HG02981 (cell line): ENCODE results near the gene EVI2B.
A peak's percentile ranks its signal among the peaks of the same experiment; 100 is the strongest.
"Not testable (repeated sequence)": the region's sequence is repeated elsewhere in the genome, so short reads cannot be mapped to it uniquely, and the experiment has no call there.

Experiments
- ATAC-seq: cut with Tn5 transposase; IDR thresholded peaks from one replicate; pipeline ENCODE4 v1.9.1; 2021; ENCODE audit warnings: mild to moderate bottlenecking, moderate library complexity; ENCODE audit not compliant: unreplicated experiment

Gene EVI2B, protein sequence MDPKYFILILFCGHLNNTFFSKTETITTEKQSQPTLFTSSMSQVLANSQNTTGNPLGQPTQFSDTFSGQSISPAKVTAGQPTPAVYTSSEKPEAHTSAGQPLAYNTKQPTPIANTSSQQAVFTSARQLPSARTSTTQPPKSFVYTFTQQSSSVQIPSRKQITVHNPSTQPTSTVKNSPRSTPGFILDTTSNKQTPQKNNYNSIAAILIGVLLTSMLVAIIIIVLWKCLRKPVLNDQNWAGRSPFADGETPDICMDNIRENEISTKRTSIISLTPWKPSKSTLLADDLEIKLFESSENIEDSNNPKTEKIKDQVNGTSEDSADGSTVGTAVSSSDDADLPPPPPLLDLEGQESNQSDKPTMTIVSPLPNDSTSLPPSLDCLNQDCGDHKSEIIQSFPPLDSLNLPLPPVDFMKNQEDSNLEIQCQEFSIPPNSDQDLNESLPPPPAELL

DNA sequence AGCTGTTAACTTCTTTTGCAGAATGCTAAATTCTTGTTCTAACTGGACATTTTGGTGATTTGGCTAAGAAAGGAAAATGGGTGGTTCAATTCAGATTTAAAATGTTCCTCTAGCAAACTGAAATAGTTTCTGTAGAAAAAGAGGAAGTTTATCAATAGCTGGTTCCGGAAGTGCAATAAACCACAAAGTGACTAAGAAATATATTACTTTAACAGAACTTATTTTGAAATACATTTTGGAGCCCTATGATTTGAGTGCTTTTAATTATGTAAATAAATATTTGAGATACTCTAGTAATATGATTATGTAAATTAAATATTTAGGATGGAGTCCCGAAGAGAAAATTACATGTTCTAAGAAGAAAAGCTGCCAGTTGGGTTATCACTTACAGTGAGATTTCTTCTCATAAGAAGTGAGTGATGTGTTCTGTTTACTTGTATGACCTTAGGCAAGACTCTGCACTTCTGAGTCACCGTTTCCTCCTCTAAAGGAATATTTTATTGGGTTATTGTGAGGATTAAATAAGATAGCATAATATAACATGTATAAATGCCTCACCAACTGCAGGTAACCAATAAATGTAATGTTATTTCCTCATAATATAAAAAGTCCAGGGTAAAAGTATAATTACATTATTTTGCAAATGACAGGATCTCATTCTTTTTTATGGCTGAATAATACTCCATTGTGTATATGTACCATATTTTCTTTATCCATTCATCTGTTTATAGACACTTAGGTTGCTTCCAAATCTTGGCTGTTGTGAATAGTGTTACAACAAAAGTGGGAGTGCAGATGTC is at the start of gene EVI2B:
Gene EVI2B (minus strand): TSS at position 73 of the 800 bp plus-strand sequence. CDS start 8,445 bp downstream, outside the sequence.
- no peak for ATAC-seq

DNA sequence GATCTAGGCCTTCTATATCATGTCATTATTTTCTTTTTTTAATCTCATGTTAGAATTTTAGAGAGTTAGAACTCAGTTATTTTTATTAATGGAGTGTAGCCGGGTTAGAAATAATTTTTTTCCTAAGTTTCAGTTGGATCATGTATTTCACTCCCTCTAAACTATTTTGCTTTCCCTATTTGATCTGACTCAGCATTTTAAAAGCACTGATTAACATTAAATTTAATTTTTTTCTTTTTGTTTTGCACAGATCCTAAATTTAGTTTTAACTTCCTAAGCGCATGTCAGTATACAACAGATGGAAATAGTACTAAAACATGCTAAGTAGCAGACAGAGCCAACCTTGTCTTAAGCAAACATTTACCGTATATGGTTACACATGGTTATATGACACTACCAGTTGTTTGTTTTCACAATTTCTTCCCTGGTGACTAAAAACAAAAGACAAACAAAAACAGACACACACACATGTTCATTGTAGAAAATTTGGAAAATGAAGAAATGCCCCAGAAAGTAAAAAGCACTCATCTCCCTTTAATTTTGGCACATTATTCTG is 44.1 kb upstream of the EVI2B start:
- ATAC-seq: no peak

- ATAC-seq: no peak
Observed at GRCh38 chr17:31357091-31357490, 43.2 kb upstream of the EVI2B start.

- no peak for ATAC-seq
Observed at GRCh38 chr17:31355935-31356334, 42.1 kb upstream of the EVI2B start.

- ATAC-seq: no peak
Observed at GRCh38 chr17:31349454-31349853, 35.6 kb upstream of the EVI2B start.

- ATAC-seq: not testable (repeated sequence)
Observed at GRCh38 chr17:31345191-31345747, 31.4 kb upstream of the EVI2B start.

DNA sequence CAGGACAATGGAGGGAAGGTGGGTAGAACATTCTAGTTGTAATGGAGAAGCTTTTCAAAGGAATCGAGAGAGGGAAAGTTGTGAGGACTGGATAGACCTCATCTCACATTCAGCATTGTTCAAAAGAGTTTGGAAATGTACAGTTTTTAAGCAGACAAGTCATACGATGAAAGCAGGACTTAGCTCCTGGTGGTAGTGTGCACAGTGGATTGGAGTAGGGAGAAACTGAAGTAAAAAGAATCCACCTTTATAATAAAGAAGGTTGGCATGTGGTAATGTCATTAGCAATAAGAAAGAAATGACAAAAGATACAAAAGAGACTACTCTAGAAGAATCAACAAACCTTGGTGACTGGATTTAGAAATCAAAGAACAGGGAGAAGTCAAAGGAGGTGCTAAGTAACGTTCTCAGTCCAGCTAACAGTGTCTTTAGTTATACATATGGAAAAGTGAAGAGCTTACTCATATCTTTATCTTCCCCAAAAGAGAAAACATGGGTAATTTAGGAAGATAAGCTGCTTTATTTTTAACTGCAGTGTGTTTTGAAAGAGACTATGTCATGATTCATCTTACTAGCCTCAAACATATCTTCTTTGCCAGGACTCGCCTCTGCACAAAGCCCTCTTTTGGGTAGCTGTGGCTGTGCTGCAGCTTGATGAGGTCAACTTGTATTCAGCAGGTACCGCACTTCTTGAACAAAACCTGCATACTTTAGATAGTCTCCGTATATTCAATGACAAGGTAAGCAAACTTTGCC is 26.2 kb upstream of the EVI2B start:
- ATAC-seq: no peak

DNA sequence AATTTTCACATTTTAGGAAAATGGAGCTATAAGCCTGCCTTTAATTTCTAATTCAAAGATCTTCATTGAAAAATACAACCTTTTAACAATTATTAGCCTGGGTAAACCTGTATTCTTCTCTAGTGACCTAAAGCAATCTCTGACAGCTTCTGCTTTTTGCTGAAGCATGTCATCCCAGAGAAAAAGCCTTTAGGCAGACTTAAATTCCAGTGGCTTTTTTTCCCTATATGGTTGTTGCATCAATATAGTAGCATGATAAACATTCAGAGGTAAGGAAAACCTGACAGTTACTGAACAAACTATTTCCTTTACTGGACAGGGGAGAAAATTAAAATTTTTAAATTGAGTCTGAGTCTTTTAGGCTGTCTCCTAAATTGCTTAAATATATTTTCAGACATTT is 15.4 kb upstream of the EVI2B start:
- no peak for ATAC-seq

- ATAC-seq: no peak
Observed at GRCh38 chr17:31328160-31328535, 14.3 kb upstream of the EVI2B start.

DNA sequence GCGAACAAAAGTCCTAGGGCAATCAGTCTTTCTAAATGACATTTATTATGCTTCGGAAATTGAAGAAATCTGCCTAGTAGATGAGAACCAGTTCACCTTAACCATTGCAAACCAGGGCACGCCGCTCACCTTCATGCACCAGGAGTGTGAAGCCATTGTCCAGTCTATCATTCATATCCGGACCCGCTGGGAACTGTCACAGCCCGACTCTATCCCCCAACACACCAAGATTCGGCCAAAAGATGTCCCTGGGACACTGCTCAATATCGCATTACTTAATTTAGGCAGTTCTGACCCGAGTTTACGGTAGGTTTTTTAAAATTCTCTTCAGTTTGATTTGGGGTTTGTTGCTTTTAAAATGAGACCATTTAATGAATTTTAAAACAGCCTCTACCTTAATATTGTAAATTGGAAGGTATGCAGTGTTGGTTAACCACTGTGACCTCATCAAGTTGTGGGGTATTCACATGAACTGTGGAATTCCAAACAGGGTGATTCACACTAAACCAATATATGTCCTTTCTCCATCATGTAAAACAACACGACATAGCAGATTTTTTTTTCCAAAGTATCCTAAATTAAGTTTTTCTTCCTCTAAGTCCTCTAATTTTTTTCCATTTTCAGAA is 13.8 kb upstream of the EVI2B start:
- ATAC-seq: no peak

GRCh38 chr17:31323551-31323950 is 9.7 kb upstream of the EVI2B start:
- no peak for ATAC-seq

DNA sequence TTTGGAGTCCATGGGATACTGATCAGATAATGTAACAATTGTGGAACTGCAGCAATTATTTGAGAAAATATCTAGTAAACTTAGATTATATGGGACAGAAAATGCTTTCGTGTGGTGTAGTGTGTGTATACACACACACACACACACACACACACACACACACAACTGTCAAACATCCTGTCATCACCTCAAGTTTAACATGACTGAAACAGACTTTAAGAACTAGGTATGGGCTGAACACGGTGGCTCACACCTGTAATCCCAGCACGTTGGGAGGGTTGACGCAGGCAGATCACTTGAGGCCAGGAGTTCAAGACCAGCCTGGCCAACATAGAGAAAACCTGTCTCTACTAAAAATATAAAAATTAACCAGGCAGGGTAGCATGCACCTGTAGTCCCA is 8.1 kb upstream of the EVI2B start:
- ATAC-seq: no peak

- ATAC-seq: no peak
Observed at GRCh38 chr17:31321481-31321880, 7.6 kb upstream of the EVI2B start, which contains the start of gene EVI2A. Gene EVI2A (minus strand): TSS chr17:31321622. CDS start chr17:31319013, 2,609 bp downstream.

- ATAC-seq: no peak
Observed at GRCh38 chr17:31320791-31321190, 6.9 kb upstream of the EVI2B start.

GRCh38 chr17:31320241-31320640 is 6.4 kb upstream of the EVI2B start:
- ATAC-seq: no peak

- peak; percentile 35 for ATAC-seq
Observed at GRCh38 chr17:31318851-31319661, 5.2 kb upstream of the EVI2B start.

DNA sequence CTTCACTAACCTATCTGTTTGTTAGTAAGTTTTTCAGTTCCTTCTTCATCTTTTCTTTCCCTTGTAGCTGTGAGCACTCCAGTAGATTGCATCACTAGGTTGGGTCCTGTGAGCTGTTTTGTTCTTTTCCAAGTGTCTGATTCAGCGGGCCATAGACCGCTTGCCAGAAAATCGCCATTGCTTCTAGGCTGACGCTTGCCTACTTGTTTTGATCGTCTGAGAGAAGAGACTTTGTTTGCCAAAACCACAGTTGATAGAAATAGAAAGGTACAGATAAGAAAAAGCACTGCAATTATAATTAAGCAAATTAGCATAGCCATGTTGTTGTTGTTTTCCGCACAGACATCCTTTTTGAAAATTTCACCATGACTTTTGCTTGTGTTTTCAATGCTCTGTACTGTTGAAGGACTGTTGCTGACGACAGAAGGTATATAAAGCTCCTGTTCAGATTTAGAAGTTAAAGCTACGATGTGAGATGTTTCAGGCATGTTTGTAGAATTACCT is 4.5 kb upstream of the EVI2B start:
- no peak for ATAC-seq

DNA sequence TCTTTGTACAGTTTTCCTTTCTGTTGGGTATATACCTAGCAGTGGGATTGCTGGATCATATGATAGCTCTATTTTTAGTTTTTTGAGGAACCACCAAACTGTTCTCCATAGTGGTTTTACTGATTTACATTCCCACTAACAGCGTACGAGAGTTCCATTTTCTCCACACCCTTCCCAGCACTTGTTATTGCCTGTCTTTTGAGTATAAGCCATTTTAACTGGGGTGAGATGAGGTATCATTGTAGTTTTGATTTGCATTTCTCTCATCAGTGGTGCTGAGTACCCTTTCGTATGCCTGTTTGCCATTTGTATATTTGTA is 887 bp upstream of the EVI2B start:
- no peak for ATAC-seq

GRCh38 chr17:31312223-31312622 is 1.6 kb downstream of the EVI2B start:
- ATAC-seq: not testable (repeated sequence)
